ENCODE data around the gene HSD17B14.
"Not testable (repeated sequence)": the region's sequence is repeated elsewhere in the genome, so short reads cannot be mapped to it uniquely, and the experiment has no call there.

Gene HSD17B14

GRCh38 chr19:48836089-48837017 is at the start of gene HSD17B14:
TSS of gene HSD17B14 (minus strand) at chr19:48836491. CDS start at chr19:48836411, 80 bp downstream.
- DNase-seq (ENCODE audit: low spot score): peak; percentile 58

- DNase-seq (ENCODE audit: low spot score): no peak
Observed at GRCh38 chr19:48883726-48884125, 47.4 kb upstream of the HSD17B14 start.

GRCh38 chr19:48881741-48882657 is 45.7 kb upstream of the HSD17B14 start:
- peak; percentile 64 for DNase-seq (ENCODE audit: low spot score)

GRCh38 chr19:48879696-48880095 is 43.4 kb upstream of the HSD17B14 start:
- not testable (repeated sequence) for DNase-seq (ENCODE audit: low spot score)

GRCh38 chr19:48879025-48879637 is 42.8 kb upstream of the HSD17B14 start:
- DNase-seq (ENCODE audit: low spot score): no peak

GRCh38 chr19:48878196-48879024 is 42.1 kb upstream of the HSD17B14 start:
- no peak for DNase-seq (ENCODE audit: low spot score)

- no peak for DNase-seq (ENCODE audit: low spot score)
Observed at GRCh38 chr19:48877855-48878195, 41.5 kb upstream of the HSD17B14 start.

GRCh38 chr19:48876043-48876981 is 40.0 kb upstream of the HSD17B14 start:
- not testable (repeated sequence) for DNase-seq (ENCODE audit: low spot score)

- peak; percentile 34 for DNase-seq (ENCODE audit: low spot score)
Observed at GRCh38 chr19:48874303-48875135, 38.2 kb upstream of the HSD17B14 start.

GRCh38 chr19:48873476-48874302 is 37.4 kb upstream of the HSD17B14 start:
- DNase-seq (ENCODE audit: low spot score): no peak

- peak; percentile 58 for DNase-seq (ENCODE audit: low spot score)
Observed at GRCh38 chr19:48872884-48873475, 36.7 kb upstream of the HSD17B14 start.

- peak; percentile 94 for DNase-seq (ENCODE audit: low spot score)
Observed at GRCh38 chr19:48872182-48872883, 36.0 kb upstream of the HSD17B14 start, which contains the start of gene PPP1R15A. TSS of gene PPP1R15A (plus strand) at chr19:48872421. CDS start at chr19:48873234, 813 bp downstream.

GRCh38 chr19:48871471-48872181 is 35.3 kb upstream of the HSD17B14 start:
- DNase-seq (ENCODE audit: low spot score): not testable (repeated sequence)

GRCh38 chr19:48870048-48870447 is 33.8 kb upstream of the HSD17B14 start:
- no peak for DNase-seq (ENCODE audit: low spot score)

- DNase-seq (ENCODE audit: low spot score): no peak
Observed at GRCh38 chr19:48868114-48868886, 32.0 kb upstream of the HSD17B14 start, which contains the start of gene PLEKHA4. TSS of gene PLEKHA4 (minus strand) at chr19:48868617. CDS start at chr19:48867620, 997 bp downstream.

- DNase-seq (ENCODE audit: low spot score): no peak
Observed at GRCh38 chr19:48867746-48868113, 31.4 kb upstream of the HSD17B14 start.
